SK-N-SH treated with all-trans-retinoic acid at 6 μM for 48 hours (cell line): ENCODE measurements around the gene HPCAL1.

Source experiments
- ATAC-seq: fragments of 200-7000 bp; cut with Tn5 transposase; 3 replicates; pipeline ENCODE4 v1.9.1; 2020; ENCODE audit warnings: mild to moderate bottlenecking, moderate library complexity
- BACH2 ChIP-seq: fragments of 250-450 bp; sonication (Bioruptor Pico); IDR thresholded peaks from 2 replicates; pipeline ENCODE4 v1.9.0; 2021; ENCODE audit warnings: mild to moderate bottlenecking, borderline replicate concordance
- CREB5 ChIP-seq: fragments of 250-450 bp; sonication (Bioruptor Pico); IDR thresholded peaks from 2 replicates; pipeline ENCODE4 v1.5.1; 2020; ENCODE audit warnings: low read depth, mild to moderate bottlenecking, moderate library complexity
- CSDC2 ChIP-seq: fragments of 250-450 bp; sonication (Bioruptor Pico); IDR thresholded peaks from 2 replicates; pipeline ENCODE4 v1.5.0; 2020; ENCODE audit warnings: mild to moderate bottlenecking, moderate library complexity
- CSRNP3 ChIP-seq: fragments of 250-450 bp; sonication (Bioruptor Pico); IDR thresholded peaks from 2 replicates; pipeline ENCODE4 v1.5.1; 2021; ENCODE audit warnings: mild to moderate bottlenecking, moderate library complexity
- ESRRG ChIP-seq: fragments of 250-450 bp; sonication (Bioruptor Pico); IDR thresholded peaks from 2 replicates; pipeline ENCODE4 v1.6.1; 2021; ENCODE audit warnings: mild to moderate bottlenecking
- GLIS3 ChIP-seq: fragments of 250-450 bp; sonication (Bioruptor Pico); IDR thresholded peaks from 2 replicates; pipeline ENCODE4 v1.5.0; 2020; ENCODE audit warnings: mild to moderate bottlenecking, moderate library complexity
- ISL1 ChIP-seq: fragments of 250-450 bp; sonication (Bioruptor Pico); IDR thresholded peaks from 2 replicates; pipeline ENCODE4 v2.1.2; 2022; ENCODE audit warnings: mild to moderate bottlenecking, moderate library complexity
- OSR1 ChIP-seq: fragments of 250-450 bp; sonication (Bioruptor Pico); IDR thresholded peaks from 2 replicates; pipeline ENCODE4 v1.8.0; 2022; ENCODE audit warnings: moderate library complexity, mild to moderate bottlenecking, inconsistent platforms
- PATZ1 ChIP-seq: fragments of 250-450 bp; sonication (Bioruptor Pico); IDR thresholded peaks from 2 replicates; pipeline ENCODE4 v1.8.0; 2020; ENCODE audit warnings: mild to moderate bottlenecking, moderate library complexity, borderline replicate concordance
- POU6F1 ChIP-seq: fragments of 250-450 bp; sonication (Bioruptor Pico); IDR thresholded peaks from 2 replicates; pipeline ENCODE4 v1.8.0; 2021; ENCODE audit warnings: low read depth, mild to moderate bottlenecking, moderate library complexity, borderline replicate concordance
- PPARA ChIP-seq: fragments of 250-450 bp; sonication (Bioruptor Pico); IDR thresholded peaks from 2 replicates; pipeline ENCODE4 v1.5.0; 2020; ENCODE audit warnings: mild to moderate bottlenecking, borderline replicate concordance
- RARB ChIP-seq: fragments of 250-450 bp; sonication (Bioruptor Pico); IDR thresholded peaks from 2 replicates; pipeline ENCODE4 v1.8.0; 2021; ENCODE audit warnings: mild to moderate bottlenecking, moderate library complexity
- SNAI2 ChIP-seq: fragments of 250-450 bp; sonication (Bioruptor Pico); IDR thresholded peaks from 2 replicates; pipeline ENCODE4 v1.5.0; 2020; ENCODE audit warnings: mild to moderate bottlenecking, moderate library complexity
- TCF4 ChIP-seq: fragments of 250-450 bp; sonication (Bioruptor Pico); IDR thresholded peaks from 2 replicates; pipeline ENCODE4 v1.8.0; 2021; ENCODE audit warnings: mild to moderate bottlenecking, moderate library complexity, borderline replicate concordance
- TOX ChIP-seq: fragments of 250-450 bp; sonication (Bioruptor Pico); IDR thresholded peaks from 2 replicates; pipeline ENCODE4 v1.8.0; 2021; ENCODE audit warnings: mild to moderate bottlenecking, moderate library complexity, borderline replicate concordance
- TSHZ2 ChIP-seq: fragments of 250-450 bp; sonication (Bioruptor Pico); IDR thresholded peaks from 2 replicates; pipeline ENCODE4 v1.5.0; 2020; ENCODE audit warnings: mild to moderate bottlenecking, moderate library complexity
- ZC3H10 ChIP-seq: fragments of 250-450 bp; sonication (Bioruptor Pico); IDR thresholded peaks from 2 replicates; pipeline ENCODE4 v1.5.1; 2021; ENCODE audit warnings: mild to moderate bottlenecking, moderate library complexity
- ZFP3 ChIP-seq: fragments of 250-450 bp; sonication (Bioruptor Pico); IDR thresholded peaks from 2 replicates; pipeline ENCODE4 v1.5.0; 2020; ENCODE audit warnings: mild to moderate bottlenecking, moderate library complexity
- ZFP30 ChIP-seq: fragments of 450-650 bp; formaldehyde crosslinking; IDR thresholded peaks from 2 replicates; pipeline ENCODE4 v1.5.0; 2022; ENCODE audit warnings: mild to moderate bottlenecking, moderate library complexity
- ZNF565 ChIP-seq: fragments of 450-650 bp; formaldehyde crosslinking; conservative IDR thresholded peaks from 2 replicates; pipeline ENCODE4 v1.5.0; 2020; ENCODE audit warnings: low read depth, mild to moderate bottlenecking, moderate library complexity
- ZNF70 ChIP-seq: fragments of 450-650 bp; formaldehyde crosslinking; IDR thresholded peaks from 2 replicates; pipeline ENCODE4 v1.5.0; 2020; ENCODE audit warnings: mild to moderate bottlenecking, moderate library complexity

HPCAL1 gene

GRCh38 chr2:10372862-10373240 lies 70.1 kb downstream of the HPCAL1 start:
- TF ChIP-seq ZFP30 (no peak), BACH2 (CRISPR knock-in tag) (no peak), POU6F1 (no peak), RARB (no peak), CSRNP3 (CRISPR knock-in tag) (no peak), PATZ1 (no peak), CREB5 (no peak), OSR1 (no peak), ZFP3 (CRISPR knock-in tag) (no peak), TCF4 (CRISPR knock-in tag) (no peak), ESRRG (CRISPR knock-in tag) (no peak), SNAI2 (no peak)
- no peak for ATAC-seq

GRCh38 chr2:10373931-10374330 lies 71.2 kb downstream of the HPCAL1 start:
- no peak for ATAC-seq
- TF ChIP-seq ZNF70 (CRISPR knock-in tag) (no peak), OSR1 (no peak), ESRRG (CRISPR knock-in tag) (no peak), ZFP3 (CRISPR knock-in tag) (no peak), RARB (no peak), ISL1 (CRISPR knock-in tag) (no peak), CSDC2 (no peak), ZFP30 (no peak), PPARA (no peak), GLIS3 (CRISPR knock-in tag) (no peak), ZC3H10 (CRISPR knock-in tag) (no peak)

GRCh38 chr2:10374362-10374943 lies 71.7 kb downstream of the HPCAL1 start:
- TF ChIP-seq CSDC2 (no peak), TCF4 (CRISPR knock-in tag) (no peak), SNAI2 (no peak), ESRRG (CRISPR knock-in tag) (no peak), PPARA (no peak), OSR1 (no peak), POU6F1 (no peak), ZNF565 (CRISPR knock-in tag) (no peak), TOX (no peak), GLIS3 (CRISPR knock-in tag) (no peak), PATZ1 (no peak), TSHZ2 (CRISPR knock-in tag) (no peak)
- no peak for ATAC-seq
